Lower leg skin (tissue), 3 donors: ENCODE data around the gene PLA2G4A.

Source experiments
- POLR2A ChIP-seq, 2 donors: fragments of 450-650 bp; IDR thresholded peaks; one replicate each; pipeline ENCODE4 v1.6.1; 2016 to 2017; ENCODE audit warnings: antibody characterized with exemption in 2 of 2, mild to moderate bottlenecking in 1 of 2, moderate library complexity in 1 of 2
- TF ChIP-seq, protein P1 (sequence below), 3 donors: fragments of 450-650 bp; IDR thresholded peaks; one replicate each; pipeline ENCODE4 v1.5.1; 2016; ENCODE audit warnings: antibody characterized with exemption in 3 of 3, mild to moderate bottlenecking in 3 of 3, moderate library complexity in 2 of 3

- TF ChIP-seq, protein P1, sequence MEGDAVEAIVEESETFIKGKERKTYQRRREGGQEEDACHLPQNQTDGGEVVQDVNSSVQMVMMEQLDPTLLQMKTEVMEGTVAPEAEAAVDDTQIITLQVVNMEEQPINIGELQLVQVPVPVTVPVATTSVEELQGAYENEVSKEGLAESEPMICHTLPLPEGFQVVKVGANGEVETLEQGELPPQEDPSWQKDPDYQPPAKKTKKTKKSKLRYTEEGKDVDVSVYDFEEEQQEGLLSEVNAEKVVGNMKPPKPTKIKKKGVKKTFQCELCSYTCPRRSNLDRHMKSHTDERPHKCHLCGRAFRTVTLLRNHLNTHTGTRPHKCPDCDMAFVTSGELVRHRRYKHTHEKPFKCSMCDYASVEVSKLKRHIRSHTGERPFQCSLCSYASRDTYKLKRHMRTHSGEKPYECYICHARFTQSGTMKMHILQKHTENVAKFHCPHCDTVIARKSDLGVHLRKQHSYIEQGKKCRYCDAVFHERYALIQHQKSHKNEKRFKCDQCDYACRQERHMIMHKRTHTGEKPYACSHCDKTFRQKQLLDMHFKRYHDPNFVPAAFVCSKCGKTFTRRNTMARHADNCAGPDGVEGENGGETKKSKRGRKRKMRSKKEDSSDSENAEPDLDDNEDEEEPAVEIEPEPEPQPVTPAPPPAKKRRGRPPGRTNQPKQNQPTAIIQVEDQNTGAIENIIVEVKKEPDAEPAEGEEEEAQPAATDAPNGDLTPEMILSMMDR (IDR thresholded peaks at IDR 0.05) = no peak
- no peak for TF ChIP-seq POLR2A (IDR thresholded peaks at IDR 0.05)
These were observed 150.1 kb downstream of the PLA2G4A start for GRCh38 chr1:186978596-186979556.
